Fibroblast of lung (primary cell): ENCODE measurements around the gene ZP4.

ENCODE experiments used
- CTCF ChIP-seq, 2 donors: IDR thresholded peaks in 1 of 2; conservative IDR thresholded peaks in 1 of 2; 1 replicate in 1 of 2; 2 replicates in 1 of 2; pipeline ENCODE4 v1.5.1; 2011 to 2012; ENCODE audit warnings: low read length in 2 of 2, control low read depth in 1 of 2, inconsistent platforms in 1 of 2, low read depth in 1 of 2, mild to moderate bottlenecking in 1 of 2
- EZH2 ChIP-seq: IDR thresholded peaks from 2 replicates; pipeline ENCODE4 v1.5.1; 2012; ENCODE audit warnings: low read length, control low read depth, mild to moderate bottlenecking; ENCODE audit errors: missing control alignments

- TF ChIP-seq CTCF (conservative IDR thresholded peaks at IDR 0.05 in 1 of 2, IDR thresholded peaks at IDR 0.05 in 1 of 2; ENCODE audit: low read depth in 1 of 2, low read length in 2 of 2), result no peak
- TF ChIP-seq EZH2, result no peak
Observed at GRCh38 chr1:237879195-237879594, 11.5 kb downstream of the ZP4 start.
